IMR-90 (cell line): Measurements from ENCODE around the gene CYB5R4. TPM values are rescaled to one million over a fixed set of nuclear protein-coding genes. Genes with fewer than 3 reads are reported as not detected.

Experiments
- ATAC-seq: fragments of 200-7000 bp; cut with Tn5 transposase; 2 replicates; pipeline ENCODE4 v1.9.1; 2020; ENCODE audit warnings: low read depth, mild to moderate bottlenecking, moderate library complexity
- BruUV-seq: library from RNA; stranded (reverse); fragments of 400-500 nt; replicated peaks from 2 replicates; lab custom pipeline; 2021; lab: Mats Ljungman, UMichigan
- CTCF ChIA-PET: fragments of 300-600 bp; formaldehyde crosslinking; extraction: SDS; loops from one replicate; lab custom pipeline; 2021; ENCODE audit warnings: antibody characterized with exemption; lab: Yijun Ruan, JAX
- POLR2A ChIA-PET: fragments of 300-600 bp; sonication (Branson Sonifier 250); formaldehyde crosslinking; loops from one replicate; lab custom pipeline; 2022; ENCODE audit warnings: antibody characterized with exemption; ENCODE audit not compliant: unreplicated experiment; lab: Charles Lee
- DNase-seq: peaks from one replicate; pipeline ENCODE4 v3.0.0; 2013
- H2AFZ ChIP-seq: replicated peaks from 2 replicates; pipeline ENCODE3; 2013; ENCODE audit warnings: low read length, mild to moderate bottlenecking; ENCODE audit not compliant: poor library complexity
- H2AK5ac ChIP-seq: 2 replicates; pipeline ENCODE4 v1.6.1; 2013; ENCODE audit warnings: low read depth, low read length, inconsistent platforms
- H2AK9ac ChIP-seq: replicated peaks from 2 replicates; pipeline ENCODE3; 2013; ENCODE audit warnings: mild to moderate bottlenecking, low read depth, low read length, moderate library complexity; ENCODE audit not compliant: poor library complexity
- H2BK120ac ChIP-seq: 2 replicates; pipeline ENCODE4 v1.6.1; 2013; ENCODE audit warnings: low read depth, low read length, inconsistent platforms
- H2BK15ac ChIP-seq: 3 replicates; pipeline ENCODE4 v1.6.1; 2013; ENCODE audit warnings: low read depth, low read length, inconsistent platforms
- H2BK20ac ChIP-seq: 2 replicates; pipeline ENCODE4 v1.6.1; 2013; ENCODE audit warnings: low read depth, mild to moderate bottlenecking, inconsistent platforms, low read length, moderate library complexity
- H2BK5ac ChIP-seq: 2 replicates; pipeline ENCODE4 v1.6.1; 2013; ENCODE audit warnings: mild to moderate bottlenecking, low read depth, low read length, inconsistent platforms; ENCODE audit not compliant: poor library complexity, severe bottlenecking
- H3K14ac ChIP-seq: replicated peaks from 2 replicates; pipeline ENCODE4 v1.6.1; 2013; ENCODE audit warnings: low read depth, low read length, inconsistent platforms
- H3K18ac ChIP-seq: 2 replicates; pipeline ENCODE4 v1.6.1; 2013; ENCODE audit warnings: low read depth, low read length, control low read depth
- H3K23ac ChIP-seq: 2 replicates; pipeline ENCODE4 v1.6.1; 2013; ENCODE audit warnings: low read depth, low read length, inconsistent platforms
- H3K27ac ChIP-seq: 2 replicates; pipeline ENCODE4 v1.5.1; 2013; ENCODE audit warnings: mild to moderate bottlenecking, control low read depth, low read length; ENCODE audit not compliant: insufficient read depth
- H3K27me3 ChIP-seq: 2 replicates; pipeline ENCODE4 v1.6.1; 2013; ENCODE audit warnings: low read length; ENCODE audit not compliant: control insufficient read depth, insufficient read depth
- H3K36me3 ChIP-seq: 2 replicates; pipeline ENCODE4 v1.6.1; 2013; ENCODE audit warnings: low read length, mixed read lengths; ENCODE audit not compliant: control insufficient read depth, insufficient read depth
- H3K4ac ChIP-seq: 2 replicates; pipeline ENCODE4 v1.6.1; 2013; ENCODE audit warnings: low read depth, low read length, inconsistent platforms
- H3K4me1 ChIP-seq: 2 replicates; pipeline ENCODE4 v1.6.1; 2013; ENCODE audit warnings: low read length, mixed read lengths; ENCODE audit not compliant: control insufficient read depth, insufficient read depth
- H3K4me2 ChIP-seq: 2 replicates; pipeline ENCODE4 v1.6.1; 2013; ENCODE audit warnings: low read depth, mild to moderate bottlenecking, control low read depth, low read length, moderate library complexity
- H3K4me3 ChIP-seq: 2 replicates; pipeline ENCODE4 v1.5.1; 2013; ENCODE audit warnings: low read depth, mild to moderate bottlenecking, control low read depth, low read length, moderate library complexity; ENCODE audit not compliant: insufficient read depth
- H3K56ac ChIP-seq: 2 replicates; pipeline ENCODE4 v1.6.1; 2013; ENCODE audit warnings: low read length, inconsistent platforms; ENCODE audit not compliant: insufficient read depth; ENCODE audit errors: extremely low read depth
- H3K79me1 ChIP-seq, 2 experiments: 2 replicates each; pipeline ENCODE4 v1.6.1; 2013; ENCODE audit warnings: low read length in 2 of 2, inconsistent platforms in 1 of 2, low read depth in 1 of 2
- H3K9ac ChIP-seq: 2 replicates; pipeline ENCODE4 v1.6.1; 2013; ENCODE audit warnings: low read depth, low read length, control low read depth
- H3K9me1 ChIP-seq: 2 replicates; pipeline ENCODE4 v1.6.1; 2013; ENCODE audit warnings: low read length, inconsistent platforms; ENCODE audit not compliant: insufficient read depth
- H3K9me3 ChIP-seq: 2 replicates; pipeline ENCODE4 v1.6.1; 2013; ENCODE audit warnings: low read length; ENCODE audit not compliant: control insufficient read depth, insufficient read depth
- H4K20me1 ChIP-seq: 2 replicates; pipeline ENCODE4 v1.6.1; 2013; ENCODE audit warnings: low read length, inconsistent platforms; ENCODE audit not compliant: insufficient read depth
- H4K5ac ChIP-seq: 2 replicates; pipeline ENCODE4 v1.6.1; 2013; ENCODE audit warnings: mild to moderate bottlenecking, low read depth, low read length, control low read depth
- H4K8ac ChIP-seq, 2 experiments: 2 replicates each; pipeline ENCODE4 v1.6.1; 2013; ENCODE audit warnings: low read depth in 2 of 2, low read length in 2 of 2, control low read depth in 1 of 2, inconsistent platforms in 1 of 2
- H4K91ac ChIP-seq: 2 replicates; pipeline ENCODE4 v1.6.1; 2013; ENCODE audit warnings: low read depth, low read length, inconsistent platforms; ENCODE audit not compliant: insufficient read depth
- BHLHE40 ChIP-seq: fragments of 150-350 bp; IDR thresholded peaks from 2 replicates; pipeline ENCODE4 v1.6.1; 2016; ENCODE audit warnings: mild to moderate bottlenecking, low read depth, low read length
- CEBPB ChIP-seq: IDR thresholded peaks from 2 replicates; pipeline ENCODE4 v1.6.1; 2012; ENCODE audit warnings: low read depth, low read length, improper control_type of control experiment
- MAFK ChIP-seq: IDR thresholded peaks from 2 replicates; pipeline ENCODE4 v1.6.1; 2012; ENCODE audit warnings: low read depth, low read length, improper control_type of control experiment
- NFE2L2 ChIP-seq: fragments of 150-350 bp; IDR thresholded peaks from 2 replicates; pipeline ENCODE4 v1.6.1; 2016; ENCODE audit warnings: low read depth, mild to moderate bottlenecking, low read length
- POLR2A ChIP-seq: IDR thresholded peaks from 2 replicates; pipeline ENCODE4 v1.6.1; 2012; ENCODE audit warnings: mild to moderate bottlenecking, low read depth, low read length
- RAD21 ChIP-seq: IDR thresholded peaks from 2 replicates; pipeline ENCODE4 v1.6.1; 2012; ENCODE audit warnings: low read length, improper control_type of control experiment
- RCOR1 ChIP-seq: IDR thresholded peaks from 2 replicates; pipeline ENCODE4 v1.6.1; 2012; ENCODE audit warnings: mild to moderate bottlenecking, low read length, improper control_type of control experiment; ENCODE audit not compliant: insufficient replicate concordance
- RFX5 ChIP-seq: IDR thresholded peaks from 2 replicates; pipeline ENCODE4 v1.8.0; 2012; ENCODE audit warnings: low read depth, mild to moderate bottlenecking, low read length, moderate library complexity
- SMC3 ChIP-seq: fragments of 150-350 bp; IDR thresholded peaks from 2 replicates; pipeline ENCODE4 v1.6.1; 2016; ENCODE audit warnings: low read depth, mild to moderate bottlenecking, antibody characterized with exemption, low read length, moderate library complexity
- dilution Hi-C: fragments of 300-500 bp; cut with HindIII; formaldehyde crosslinking; loops from one replicate; pipeline ENCODE4 v1.14.3; 2018; ENCODE audit warnings: low sequenced_read_pairs; ENCODE audit not compliant: unreplicated experiment
- in situ Hi-C: fragments of 300-500 bp; cut with MboI; formaldehyde crosslinking; loops from 3 replicates; pipeline ENCODE4 v1.14.3; 2019; ENCODE audit warnings: low sequenced_read_pairs, inconsistent platforms, mixed read lengths
- intact Hi-C: fragments of 100-400 bp; cut with micrococcal nuclease; formaldehyde crosslinking; loops from 2 replicates; pipeline ENCODE4 v1.10.0; 2022
- polyA plus RNA-seq, 3 experiments: library from polyadenylated mRNA; depleted of rRNA; stranded (reverse); fragments of >200 nt; gene quantifications; 2 replicates each; pipeline ENCODE4 v1.2.3, GENCODE V29; 2012; ENCODE audit warnings: low replicate concordance in 1 of 3
- total RNA-seq: library from RNA; depleted of rRNA; stranded (reverse); fragments of >200 nt; gene quantifications from 2 replicates; pipeline ENCODE4 v1.2.3, GENCODE V29; 2012
- TF ChIP-seq, protein P1 (sequence below): conservative IDR thresholded peaks from 2 replicates; pipeline ENCODE4 v1.5.1; 2012; ENCODE audit warnings: mild to moderate bottlenecking, low read depth, low read length, improper control_type of control experiment
- TF ChIP-seq, protein P2 (sequence below): fragments of 150-350 bp; IDR thresholded peaks from 2 replicates; pipeline ENCODE4 v1.6.1; 2016; ENCODE audit warnings: low read depth, mild to moderate bottlenecking, low read length, moderate library complexity, borderline replicate concordance
- TF ChIP-seq, protein P3 (sequence below): fragments of 150-350 bp; IDR thresholded peaks from 2 replicates; pipeline ENCODE4 v1.6.1; 2017; ENCODE audit warnings: mild to moderate bottlenecking, antibody characterized with exemption, low read length, low read depth

The CYB5R4 gene
- total and polyA plus RNA-seq, 2 of the 4 experiments (the other 2 are of a cell fraction), result 3.2 to 6.1 TPM

DNA sequence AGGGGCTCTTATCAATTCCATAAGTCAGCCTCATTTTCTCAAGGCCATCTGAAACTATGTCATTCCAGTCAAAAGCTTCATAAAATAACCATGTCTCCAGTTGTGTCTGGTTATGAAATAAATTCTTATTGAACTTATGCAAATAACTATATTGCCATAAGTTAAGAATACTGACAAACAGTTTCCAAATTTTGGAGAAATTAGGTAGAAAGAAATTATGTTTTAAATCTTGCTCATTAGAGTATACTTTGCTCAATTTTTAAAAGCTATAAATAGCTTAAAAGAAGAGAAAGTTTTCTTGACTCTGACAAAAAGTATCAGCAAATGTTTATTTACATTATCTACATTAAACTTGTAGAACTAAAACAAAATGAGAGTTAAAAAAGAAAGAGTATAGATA is 111.1 kb downstream of the CYB5R4 start:
- Histone ChIP-seq H2AK9ac (no peak overlapping the region), H3K27me3 (no peaks in the 10 kb centered on the region), H3K14ac (no peak overlapping the region), H2AFZ (no peak overlapping the region), H4K5ac (no peak overlapping the region), H4K20me1 (no peaks in the 10 kb centered on the region), H2BK120ac (no peak overlapping the region), H2BK5ac (no peak overlapping the region), H3K56ac (no peak overlapping the region), H2AK5ac (no peak overlapping the region), H2BK20ac (no peak overlapping the region), H3K4me2 (no peak overlapping the region), H3K36me3 (no peaks in the 10 kb centered on the region), H3K27ac (no peak overlapping the region), H3K79me1 (no peaks in the 10 kb centered on the region), H3K4me3 (no peak overlapping the region), H4K8ac (no peak overlapping the region), H3K9ac (no peak overlapping the region), H3K9me1 (no peaks in the 10 kb centered on the region), H3K18ac (no peak overlapping the region), H4K91ac (no peak overlapping the region), H2BK15ac (no peak overlapping the region), H3K4me1 (no peaks in the 10 kb centered on the region), H3K4ac (no peak overlapping the region), H3K9me3 (no peaks in the 10 kb centered on the region), H3K23ac (no peak overlapping the region)
- dilution Hi-C loops, result no loop called here
- DNase-seq (no peak), ATAC-seq (no peak)
- BruUV-seq, result no TSS peak
- CTCF ChIA-PET, result no interaction called here
- TF ChIP-seq RAD21, result no peak
- TF ChIP-seq, protein P1, sequence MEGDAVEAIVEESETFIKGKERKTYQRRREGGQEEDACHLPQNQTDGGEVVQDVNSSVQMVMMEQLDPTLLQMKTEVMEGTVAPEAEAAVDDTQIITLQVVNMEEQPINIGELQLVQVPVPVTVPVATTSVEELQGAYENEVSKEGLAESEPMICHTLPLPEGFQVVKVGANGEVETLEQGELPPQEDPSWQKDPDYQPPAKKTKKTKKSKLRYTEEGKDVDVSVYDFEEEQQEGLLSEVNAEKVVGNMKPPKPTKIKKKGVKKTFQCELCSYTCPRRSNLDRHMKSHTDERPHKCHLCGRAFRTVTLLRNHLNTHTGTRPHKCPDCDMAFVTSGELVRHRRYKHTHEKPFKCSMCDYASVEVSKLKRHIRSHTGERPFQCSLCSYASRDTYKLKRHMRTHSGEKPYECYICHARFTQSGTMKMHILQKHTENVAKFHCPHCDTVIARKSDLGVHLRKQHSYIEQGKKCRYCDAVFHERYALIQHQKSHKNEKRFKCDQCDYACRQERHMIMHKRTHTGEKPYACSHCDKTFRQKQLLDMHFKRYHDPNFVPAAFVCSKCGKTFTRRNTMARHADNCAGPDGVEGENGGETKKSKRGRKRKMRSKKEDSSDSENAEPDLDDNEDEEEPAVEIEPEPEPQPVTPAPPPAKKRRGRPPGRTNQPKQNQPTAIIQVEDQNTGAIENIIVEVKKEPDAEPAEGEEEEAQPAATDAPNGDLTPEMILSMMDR, result no peak
- TF ChIP-seq CEBPB, result no peak
- no peak for TF ChIP-seq NFE2L2
- TF ChIP-seq BHLHE40, result no peak
- TF ChIP-seq SMC3, result no peak
- TF ChIP-seq, protein P2, sequence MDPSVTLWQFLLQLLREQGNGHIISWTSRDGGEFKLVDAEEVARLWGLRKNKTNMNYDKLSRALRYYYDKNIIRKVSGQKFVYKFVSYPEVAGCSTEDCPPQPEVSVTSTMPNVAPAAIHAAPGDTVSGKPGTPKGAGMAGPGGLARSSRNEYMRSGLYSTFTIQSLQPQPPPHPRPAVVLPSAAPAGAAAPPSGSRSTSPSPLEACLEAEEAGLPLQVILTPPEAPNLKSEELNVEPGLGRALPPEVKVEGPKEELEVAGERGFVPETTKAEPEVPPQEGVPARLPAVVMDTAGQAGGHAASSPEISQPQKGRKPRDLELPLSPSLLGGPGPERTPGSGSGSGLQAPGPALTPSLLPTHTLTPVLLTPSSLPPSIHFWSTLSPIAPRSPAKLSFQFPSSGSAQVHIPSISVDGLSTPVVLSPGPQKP, result no peak
- no peak for TF ChIP-seq RFX5
- no peak for TF ChIP-seq MAFK
- no peak for TF ChIP-seq POLR2A
- TF ChIP-seq, protein P3, sequence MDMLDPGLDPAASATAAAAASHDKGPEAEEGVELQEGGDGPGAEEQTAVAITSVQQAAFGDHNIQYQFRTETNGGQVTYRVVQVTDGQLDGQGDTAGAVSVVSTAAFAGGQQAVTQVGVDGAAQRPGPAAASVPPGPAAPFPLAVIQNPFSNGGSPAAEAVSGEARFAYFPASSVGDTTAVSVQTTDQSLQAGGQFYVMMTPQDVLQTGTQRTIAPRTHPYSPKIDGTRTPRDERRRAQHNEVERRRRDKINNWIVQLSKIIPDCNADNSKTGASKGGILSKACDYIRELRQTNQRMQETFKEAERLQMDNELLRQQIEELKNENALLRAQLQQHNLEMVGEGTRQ, result no peak
- TF ChIP-seq RCOR1, result no peak
- intact Hi-C loops, result no loop called here
- POLR2A ChIA-PET, result no interaction called here
- in situ Hi-C loops, result no loop called here
